HEK293T (cell line): ENCODE data around the gene MYO16.

ENCODE experiments used
- BHLHE40 ChIP-seq: fragments of 450-650 bp; IDR thresholded peaks from 2 replicates; pipeline ENCODE4 v1.6.1; 2016; ENCODE audit warnings: mild to moderate bottlenecking, moderate library complexity, borderline replicate concordance
- CTBP1 ChIP-seq: fragments of 450-650 bp; IDR thresholded peaks from 2 replicates; pipeline ENCODE4 v1.6.1; 2016; ENCODE audit warnings: borderline replicate concordance
- ELF4 ChIP-seq: fragments of 450-650 bp; IDR thresholded peaks from 2 replicates; pipeline ENCODE4 v1.6.1; 2017; ENCODE audit warnings: antibody characterized with exemption
- FOXA1 ChIP-seq: fragments of 450-650 bp; IDR thresholded peaks from 2 replicates; pipeline ENCODE4 v1.6.1; 2016; ENCODE audit warnings: mild to moderate bottlenecking
- NFRKB ChIP-seq: fragments of 450-650 bp; IDR thresholded peaks from 2 replicates; pipeline ENCODE4 v1.6.1; 2016; ENCODE audit warnings: mild to moderate bottlenecking, moderate library complexity
- SUZ12 ChIP-seq: fragments of 450-650 bp; IDR thresholded peaks from 2 replicates; pipeline ENCODE4 v1.6.1; 2016; ENCODE audit warnings: mild to moderate bottlenecking
- TARDBP ChIP-seq: fragments of 450-650 bp; IDR thresholded peaks from 2 replicates; pipeline ENCODE4 v1.6.1; 2016

DNA sequence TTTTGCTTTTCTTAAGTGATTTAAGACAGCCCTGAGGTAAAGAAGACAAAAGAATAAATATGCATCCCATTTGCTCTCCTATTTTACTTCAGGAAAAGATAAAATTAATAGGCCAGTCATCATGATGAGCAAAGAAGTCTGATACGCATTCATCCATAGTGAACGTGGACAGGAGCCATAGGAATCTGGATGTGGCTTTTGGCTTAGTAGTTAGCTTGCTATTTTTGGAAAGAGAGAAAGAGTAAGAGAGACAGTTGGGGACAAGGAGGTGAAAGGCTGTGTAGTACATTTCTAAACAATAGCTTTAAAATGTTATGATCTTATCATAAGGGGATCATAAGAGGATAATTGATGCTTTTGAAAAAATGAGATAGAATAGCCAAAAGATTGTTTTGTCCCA lies 611.7 kb downstream of the MYO16 start:
- TF ChIP-seq TARDBP (no peak), FOXA1 (no peak), BHLHE40 (no peak), ELF4 (no peak), SUZ12 (no peak), CTBP1 (no peak), NFRKB (no peak)
